Measurements from ENCODE around the gene PCP4. TPM values are rescaled to one million over a fixed set of nuclear protein-coding genes. Genes with fewer than 3 reads are reported as not detected.

PCP4 gene
- total RNA-seq, 1 donor from 2014 or later = not detected

DNA sequence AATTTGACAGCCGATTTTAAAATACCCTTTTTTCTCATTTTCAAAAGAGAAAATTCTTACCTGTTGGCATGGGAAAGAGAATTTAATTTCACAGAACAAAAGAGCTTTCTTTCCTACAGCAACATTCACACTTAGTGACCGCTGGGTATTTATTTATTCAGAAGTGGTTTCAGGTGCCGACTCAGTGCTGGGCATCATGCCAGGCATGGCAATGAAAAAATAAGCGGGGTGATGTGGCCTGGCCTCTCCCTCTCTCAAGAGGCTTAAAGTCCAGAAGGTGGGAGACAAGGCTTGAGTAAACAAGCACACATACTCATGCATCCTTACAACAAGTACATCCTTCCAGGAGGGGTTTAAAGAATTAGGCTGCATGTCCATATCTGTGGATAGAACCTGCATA, 4.1 kb upstream of the PCP4 start:
- no peak overlapping the region for H3K27ac ChIP-seq
- H3K9me3 ChIP-seq = no peaks in the 10 kb centered on the region
- no peaks in the 10 kb centered on the region for H3K4me1 ChIP-seq
- intact Hi-C loops (cut with DNase I) = loop anchor here (10.0 kb wide), 1 partner anchor 182 kb away; no protein-coding TSS in a partner anchor
- no peak overlapping the region for H3K4me3 ChIP-seq
- no peaks in the 10 kb centered on the region for H3K36me3 ChIP-seq
- H3K27me3 ChIP-seq = no peaks in the 10 kb centered on the region
- DNase-seq (ENCODE audit: low spot score in 2 of 2) = no peak
- TF ChIP-seq, protein P1, sequence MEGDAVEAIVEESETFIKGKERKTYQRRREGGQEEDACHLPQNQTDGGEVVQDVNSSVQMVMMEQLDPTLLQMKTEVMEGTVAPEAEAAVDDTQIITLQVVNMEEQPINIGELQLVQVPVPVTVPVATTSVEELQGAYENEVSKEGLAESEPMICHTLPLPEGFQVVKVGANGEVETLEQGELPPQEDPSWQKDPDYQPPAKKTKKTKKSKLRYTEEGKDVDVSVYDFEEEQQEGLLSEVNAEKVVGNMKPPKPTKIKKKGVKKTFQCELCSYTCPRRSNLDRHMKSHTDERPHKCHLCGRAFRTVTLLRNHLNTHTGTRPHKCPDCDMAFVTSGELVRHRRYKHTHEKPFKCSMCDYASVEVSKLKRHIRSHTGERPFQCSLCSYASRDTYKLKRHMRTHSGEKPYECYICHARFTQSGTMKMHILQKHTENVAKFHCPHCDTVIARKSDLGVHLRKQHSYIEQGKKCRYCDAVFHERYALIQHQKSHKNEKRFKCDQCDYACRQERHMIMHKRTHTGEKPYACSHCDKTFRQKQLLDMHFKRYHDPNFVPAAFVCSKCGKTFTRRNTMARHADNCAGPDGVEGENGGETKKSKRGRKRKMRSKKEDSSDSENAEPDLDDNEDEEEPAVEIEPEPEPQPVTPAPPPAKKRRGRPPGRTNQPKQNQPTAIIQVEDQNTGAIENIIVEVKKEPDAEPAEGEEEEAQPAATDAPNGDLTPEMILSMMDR (IDR thresholded peaks at IDR 0.05) = no peak

- H3K36me3 ChIP-seq = no peaks in the 10 kb centered on the region
- H3K9me3 ChIP-seq = no peaks in the 10 kb centered on the region
- intact Hi-C loops (cut with DNase I) = loop anchor here (10.0 kb wide), 1 partner anchor 179 kb away; no protein-coding TSS in a partner anchor
- no peak overlapping the region for H3K4me3 ChIP-seq
- H3K4me1 ChIP-seq = no peaks in the 10 kb centered on the region
- no peak for DNase-seq (ENCODE audit: low spot score in 2 of 2)
- TF ChIP-seq, protein P1 (IDR thresholded peaks at IDR 0.05) = no peak
- no peaks in the 10 kb centered on the region for H3K27me3 ChIP-seq
- no peak overlapping the region for H3K27ac ChIP-seq
Observed at GRCh38 chr21:39866093-39866492, 1.1 kb upstream of the PCP4 start.

DNA sequence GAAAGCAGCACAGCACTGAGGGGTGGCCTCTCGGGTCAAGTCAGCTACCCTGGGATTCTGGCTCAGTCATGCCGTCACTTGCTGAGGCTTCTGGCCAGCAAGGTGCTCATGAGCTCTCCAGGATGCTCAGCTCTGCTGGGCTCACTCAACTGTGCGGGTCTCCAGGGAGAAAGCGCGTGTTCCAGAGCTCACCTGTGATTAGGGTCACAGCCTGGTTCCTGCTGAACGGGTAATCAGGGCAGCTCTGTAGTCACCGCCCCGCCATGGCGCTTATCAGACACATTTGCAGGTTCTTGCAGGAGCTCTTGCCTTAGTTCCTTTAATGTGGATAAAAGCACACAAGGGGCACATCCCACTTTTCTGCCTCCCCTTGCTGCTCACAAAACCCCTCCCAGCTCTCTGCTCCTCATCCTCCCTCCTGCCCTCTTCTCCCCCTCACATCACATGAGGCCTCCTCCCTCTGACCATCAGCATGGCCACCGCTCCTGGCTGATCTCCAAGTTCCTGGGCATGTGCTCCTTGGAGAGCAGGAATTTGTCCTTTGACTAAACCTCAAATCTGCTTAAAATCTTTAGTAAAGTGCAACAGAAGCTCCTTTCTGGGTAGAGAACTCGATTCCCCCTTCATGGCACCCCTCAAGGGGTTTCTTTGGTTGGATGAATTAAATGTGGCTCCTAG, 2.0 kb downstream of the PCP4 start:
- Histone ChIP-seq H3K4me1 (no peaks in the 10 kb centered on the region), H3K9me3 (no peaks in the 10 kb centered on the region), H3K27ac (no peak overlapping the region), H3K4me3 (no peak overlapping the region), H3K36me3 (no peaks in the 10 kb centered on the region), H3K27me3 (no peaks in the 10 kb centered on the region)
- intact Hi-C loops (cut with DNase I) = loop anchor here (10.0 kb wide), 1 partner anchor 176 kb away; no protein-coding TSS in a partner anchor
- no peak for DNase-seq (ENCODE audit: low spot score in 2 of 2)
- TF ChIP-seq, protein P1 (IDR thresholded peaks at IDR 0.05) = no peak

DNA sequence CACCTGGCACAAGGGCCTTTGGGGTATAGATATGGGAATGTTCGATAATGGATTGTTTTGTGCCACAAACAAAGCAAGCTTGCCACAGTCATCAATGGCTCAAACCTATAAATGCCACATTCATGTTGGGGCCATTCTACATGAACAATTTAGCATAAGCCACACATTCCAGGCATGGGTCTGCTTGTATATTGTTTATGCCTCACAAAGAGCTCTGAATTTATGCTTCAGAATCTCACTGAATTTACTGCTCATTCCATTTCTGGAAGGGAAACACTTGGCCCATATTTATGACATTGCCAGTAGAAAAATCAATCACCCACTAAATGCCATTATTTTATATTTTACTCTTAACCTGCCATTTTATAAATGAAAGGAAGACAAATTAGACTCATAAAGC, 6.4 kb downstream of the PCP4 start:
- intact Hi-C loops (cut with DNase I) = no loop called here
- no peaks in the 10 kb centered on the region for H3K4me1 ChIP-seq
- no peak overlapping the region for H3K27ac ChIP-seq
- no peak for DNase-seq (ENCODE audit: low spot score in 2 of 2)
- no peaks in the 10 kb centered on the region for H3K36me3 ChIP-seq
- TF ChIP-seq, protein P1 (IDR thresholded peaks at IDR 0.05) = no peak
- H3K4me3 ChIP-seq = no peak overlapping the region
- H3K9me3 ChIP-seq = no peaks in the 10 kb centered on the region
- no peaks in the 10 kb centered on the region for H3K27me3 ChIP-seq

GRCh38 chr21:39874206-39874605, 7.0 kb downstream of the PCP4 start:
- H3K27me3 ChIP-seq = no peaks in the 10 kb centered on the region
- no peaks in the 10 kb centered on the region for H3K36me3 ChIP-seq
- TF ChIP-seq, protein P1 (IDR thresholded peaks at IDR 0.05) = no peak
- DNase-seq (ENCODE audit: low spot score in 2 of 2) = no peak
- H3K9me3 ChIP-seq = no peaks in the 10 kb centered on the region
- H3K27ac ChIP-seq = no peak overlapping the region
- H3K4me1 ChIP-seq = no peaks in the 10 kb centered on the region
- intact Hi-C loops (cut with DNase I) = no loop called here
- no peak overlapping the region for H3K4me3 ChIP-seq
